HG03378 (cell line): ENCODE results near the gene DYSF.

Experiments
- ATAC-seq: cut with Tn5 transposase; IDR thresholded peaks from one replicate; pipeline ENCODE4 v1.9.1; 2021; ENCODE audit warnings: mild to moderate bottlenecking, moderate library complexity; ENCODE audit not compliant: unreplicated experiment

The DYSF gene

DNA sequence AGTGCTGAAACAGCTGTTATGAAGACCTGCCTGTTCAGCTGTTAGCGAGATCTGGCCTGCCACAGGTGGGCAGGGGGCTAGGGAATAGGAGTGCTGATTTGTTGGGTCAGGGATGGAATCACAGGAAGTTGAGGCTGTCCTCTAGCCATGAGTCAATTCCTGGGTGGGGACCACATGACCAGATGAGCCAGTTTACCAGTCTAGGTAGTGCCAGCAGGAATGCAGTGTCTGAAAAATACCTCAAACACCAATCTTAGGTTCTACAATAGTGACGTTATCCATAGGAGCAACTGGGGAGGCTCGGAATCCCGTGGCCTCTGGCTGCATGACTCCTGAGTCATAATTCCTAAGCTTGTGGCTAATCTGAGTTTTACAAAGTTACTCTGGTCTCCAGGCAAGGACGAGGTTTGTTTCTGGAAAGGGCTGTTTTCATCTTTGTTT is 44.9 kb downstream of the DYSF start:
- no peak for ATAC-seq

DNA sequence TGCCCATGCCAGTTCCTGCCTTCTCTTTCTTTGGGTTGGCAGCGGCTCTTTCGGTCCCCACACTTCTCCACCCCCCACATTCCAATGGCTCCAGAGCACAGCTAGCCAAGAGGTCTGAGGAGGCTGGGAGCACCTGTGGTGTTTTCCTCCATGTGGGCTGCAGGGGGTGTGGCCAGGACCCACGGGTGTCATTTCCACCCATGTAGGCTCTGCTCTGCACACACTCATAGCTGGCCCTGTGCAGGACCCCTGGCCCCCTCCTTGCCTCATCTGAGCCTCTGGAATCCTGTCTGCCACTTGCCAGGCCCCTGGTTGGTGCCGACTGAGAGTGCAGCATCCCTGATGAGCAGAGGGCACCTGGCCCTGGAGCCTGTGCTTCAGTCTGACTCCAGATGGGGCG is 46.3 kb downstream of the DYSF start:
- no peak for ATAC-seq

DNA sequence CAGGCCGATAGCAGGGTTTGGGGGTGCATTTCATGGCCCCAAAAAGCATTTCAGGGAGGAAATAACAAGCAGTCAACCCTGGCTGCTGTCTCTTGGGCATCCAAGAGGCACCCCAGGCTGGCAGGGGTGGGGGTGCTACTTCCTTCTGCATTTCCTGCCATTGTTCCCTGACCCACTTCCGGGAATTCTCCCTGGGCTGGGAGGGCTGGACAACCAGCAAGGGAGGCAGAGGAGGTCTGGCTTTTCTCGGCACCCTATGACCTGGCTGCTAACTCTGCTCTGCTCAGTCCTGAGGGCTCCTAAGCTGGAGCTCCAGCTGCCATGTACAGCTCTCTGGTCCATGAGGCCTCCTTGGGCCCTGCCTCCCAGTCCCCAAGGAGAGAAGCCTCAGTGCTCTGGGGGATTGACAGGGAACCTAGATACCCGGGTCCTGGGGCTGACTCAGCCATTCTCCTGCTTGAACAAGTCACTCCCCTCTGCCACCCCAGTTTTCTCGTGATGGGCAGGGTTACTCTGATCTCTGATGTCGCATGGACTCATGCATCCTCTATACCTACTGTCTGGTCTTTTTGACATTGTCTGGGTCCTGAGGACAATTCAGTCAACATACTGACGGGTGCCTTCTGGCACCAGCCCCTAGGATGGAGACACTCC is 47.2 kb downstream of the DYSF start:
- no peak for ATAC-seq

DNA sequence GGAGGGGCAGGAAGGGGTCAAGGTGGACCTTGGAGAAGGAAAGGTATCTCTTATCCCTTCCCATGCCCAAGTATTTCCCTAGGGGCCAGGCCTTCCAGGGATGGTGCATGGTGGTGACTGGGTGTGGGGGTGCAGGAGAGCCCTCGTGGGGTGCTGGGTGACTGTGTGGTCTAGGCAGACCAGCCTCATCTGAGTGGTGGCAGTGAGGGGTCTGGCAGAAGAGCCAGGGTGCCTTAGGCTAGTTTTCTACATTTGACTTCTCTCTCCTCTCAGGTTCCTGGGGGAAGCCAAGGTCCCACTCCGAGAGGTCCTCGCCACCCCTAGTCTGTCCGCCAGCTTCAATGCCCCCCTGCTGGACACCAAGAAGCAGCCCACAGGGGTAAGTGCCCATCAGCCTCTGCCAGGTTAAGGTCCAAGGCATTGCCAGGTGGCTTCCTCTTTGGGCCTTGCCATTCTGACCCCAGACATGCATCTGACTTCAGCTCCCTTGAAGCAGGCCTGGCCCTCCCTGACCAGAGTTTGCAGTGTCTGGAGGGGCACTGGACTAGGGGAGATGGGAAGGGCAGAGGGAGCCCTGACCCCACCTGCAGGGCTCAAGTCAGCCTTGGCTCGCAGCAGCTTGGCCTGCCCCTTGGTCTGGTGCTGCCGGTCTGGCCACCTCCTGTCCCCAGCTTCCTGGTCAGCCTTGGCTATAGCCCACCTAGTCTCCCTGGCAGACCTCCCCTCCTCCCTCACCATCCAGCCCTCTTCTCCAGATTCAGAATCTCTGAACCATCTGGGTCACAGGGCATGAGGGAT is 49.8 kb downstream of the DYSF start:
- ATAC-seq = no peak

DNA sequence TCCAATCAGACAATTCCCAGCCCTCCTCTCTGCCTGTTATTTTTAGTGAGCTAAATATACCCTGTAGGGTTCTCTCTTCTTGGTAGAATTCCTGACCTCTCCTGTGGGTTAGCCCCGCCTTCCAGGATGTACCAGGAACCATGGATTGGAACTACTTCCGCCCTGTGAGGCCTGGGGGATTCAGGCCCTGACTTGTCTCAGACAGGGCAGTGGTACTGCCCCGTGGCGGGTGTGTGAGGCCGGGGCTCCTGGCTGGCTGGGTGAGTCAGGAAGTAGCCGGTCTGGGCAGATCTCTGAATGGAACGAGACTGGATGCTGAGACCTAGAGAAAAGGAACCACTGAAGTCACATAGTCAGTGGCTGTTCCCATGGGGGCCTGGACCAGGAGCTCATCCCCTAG is 50.5 kb downstream of the DYSF start:
- ATAC-seq = no peak

DNA sequence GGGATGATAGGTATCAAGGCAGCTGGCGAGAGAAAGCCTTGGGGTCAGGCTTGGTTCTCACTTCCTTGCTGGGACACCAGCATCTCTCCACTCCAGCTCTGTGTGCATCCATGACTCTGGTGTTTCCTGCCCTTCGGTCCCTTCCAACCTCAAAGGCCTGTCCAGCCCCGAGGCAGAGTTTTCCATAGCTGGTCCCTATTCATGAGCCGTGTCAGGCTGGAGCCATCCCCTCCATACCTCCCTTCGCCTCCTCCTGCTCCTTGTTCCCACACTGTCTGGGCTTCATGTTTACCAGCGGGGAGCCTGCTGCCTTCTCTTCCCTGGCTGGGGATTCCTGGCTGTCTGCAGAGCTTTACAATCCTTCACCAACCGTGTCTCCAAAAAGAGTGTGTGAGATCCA is 51.2 kb downstream of the DYSF start:
- ATAC-seq = no peak

DNA sequence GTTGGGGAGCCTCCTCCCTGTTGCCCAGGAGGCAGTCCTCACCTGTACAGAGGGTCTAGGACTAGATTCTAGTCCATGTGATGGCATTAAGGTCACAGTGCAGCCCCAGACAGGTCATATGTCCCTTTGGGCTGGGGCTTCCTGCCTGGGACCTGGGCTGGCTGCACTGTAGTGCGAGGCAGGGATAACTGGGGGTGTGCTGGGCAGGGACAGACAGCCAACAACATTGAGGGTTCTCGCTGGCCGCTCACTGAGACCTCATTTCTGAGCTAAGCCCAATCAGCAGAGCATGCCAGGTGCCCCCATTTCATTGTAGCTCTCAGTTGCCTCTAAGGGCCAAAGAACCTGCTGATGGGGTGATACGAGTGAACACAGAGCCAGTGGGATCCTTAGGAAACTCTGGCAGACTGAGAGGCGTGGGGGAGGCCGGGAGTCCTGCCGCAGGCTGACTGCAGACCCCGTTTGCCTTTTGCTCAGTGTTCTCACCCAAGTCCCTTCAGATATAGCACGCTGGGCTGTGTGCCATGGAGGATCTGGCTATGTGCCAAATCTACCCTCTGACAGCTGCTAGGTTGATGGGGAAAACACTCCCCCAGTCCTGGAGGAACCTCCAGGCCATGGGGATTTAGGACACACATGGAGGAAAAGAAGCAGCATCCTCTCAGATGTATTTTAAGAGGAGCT is 51.9 kb downstream of the DYSF start:
- ATAC-seq = no peak

DNA sequence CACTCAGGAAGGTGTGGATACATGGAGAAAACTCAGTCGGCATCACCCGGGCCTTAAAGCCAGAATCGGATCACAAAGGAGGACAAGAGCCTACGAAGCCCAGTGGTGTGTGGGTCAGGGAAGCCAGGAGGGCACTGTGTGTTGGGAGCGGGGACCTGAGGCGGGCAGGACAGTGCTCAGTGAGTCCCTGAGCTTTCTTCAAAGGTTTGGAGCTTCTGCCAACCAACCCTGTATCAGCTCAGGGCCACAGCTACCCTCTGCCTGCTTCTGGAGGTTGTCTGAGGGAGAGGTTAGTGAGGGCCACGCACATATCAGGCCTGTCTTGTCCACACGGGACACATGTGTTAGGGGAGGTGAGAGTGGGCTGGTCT is 52.4 kb downstream of the DYSF start:
- ATAC-seq = no peak

DNA sequence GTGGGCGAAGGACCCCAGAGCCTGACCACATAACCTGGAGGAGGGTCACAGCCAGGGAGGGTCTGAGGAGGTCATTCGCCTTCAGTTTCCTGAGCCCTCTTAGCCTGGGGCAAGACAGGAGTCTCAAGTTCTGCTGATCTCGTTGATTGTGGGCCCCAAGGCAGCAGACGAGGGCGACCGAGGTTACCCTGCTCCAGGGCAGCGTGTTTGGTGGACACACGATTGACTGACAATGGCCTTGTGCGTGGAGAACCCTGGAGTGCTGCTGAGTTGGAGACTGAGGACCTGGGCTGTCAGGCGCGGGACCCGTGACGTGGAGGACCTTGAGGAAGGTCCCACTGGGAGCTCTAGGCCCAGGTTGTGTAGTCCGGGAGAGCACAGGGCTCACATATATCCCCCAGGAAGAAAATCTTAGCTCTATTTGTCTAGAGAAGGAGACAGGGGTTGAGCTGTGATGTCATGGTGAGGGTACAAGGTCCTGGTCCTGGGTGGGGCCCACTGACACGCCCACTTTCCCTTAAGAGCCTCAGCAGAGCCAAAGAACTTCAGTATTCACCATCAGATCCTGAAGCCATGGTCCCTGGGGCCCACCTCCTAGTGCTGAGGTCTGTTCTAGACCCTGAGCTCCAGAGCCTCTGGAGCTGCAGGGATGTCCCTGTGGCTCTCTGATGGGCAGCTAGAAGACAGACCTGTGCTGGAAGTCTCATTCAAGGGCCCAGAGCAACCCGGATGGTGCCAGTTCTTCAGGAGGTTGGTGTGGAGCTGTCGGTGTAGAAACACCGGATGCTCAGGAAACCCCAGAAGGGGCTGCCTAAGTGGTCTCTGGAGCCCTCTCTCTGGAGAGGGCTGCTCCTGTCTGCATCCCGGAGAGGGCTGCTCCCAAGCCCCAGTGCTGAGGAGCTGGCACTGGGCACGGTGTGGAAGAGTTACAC is 53.1 kb downstream of the DYSF start:
- no peak for ATAC-seq

DNA sequence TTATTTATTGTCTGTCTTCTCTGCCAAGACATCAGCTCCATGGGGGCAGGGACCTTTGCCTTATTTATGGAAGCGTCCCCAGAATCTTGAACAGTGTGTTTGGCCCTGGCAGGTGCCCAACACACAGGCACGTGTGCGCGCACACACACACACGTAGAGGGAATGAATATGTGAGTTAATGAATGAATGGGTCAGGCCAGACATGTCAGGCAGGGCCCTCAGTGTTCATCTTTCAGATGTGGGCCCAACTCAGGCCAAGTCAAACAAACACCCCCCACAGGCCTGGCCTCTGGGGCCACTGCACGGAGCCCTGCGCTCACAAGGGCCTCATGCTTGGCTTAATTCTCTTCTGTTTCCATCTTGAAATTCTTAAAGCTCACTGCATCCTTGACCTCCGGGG is 54.1 kb downstream of the DYSF start:
- no peak for ATAC-seq

DNA sequence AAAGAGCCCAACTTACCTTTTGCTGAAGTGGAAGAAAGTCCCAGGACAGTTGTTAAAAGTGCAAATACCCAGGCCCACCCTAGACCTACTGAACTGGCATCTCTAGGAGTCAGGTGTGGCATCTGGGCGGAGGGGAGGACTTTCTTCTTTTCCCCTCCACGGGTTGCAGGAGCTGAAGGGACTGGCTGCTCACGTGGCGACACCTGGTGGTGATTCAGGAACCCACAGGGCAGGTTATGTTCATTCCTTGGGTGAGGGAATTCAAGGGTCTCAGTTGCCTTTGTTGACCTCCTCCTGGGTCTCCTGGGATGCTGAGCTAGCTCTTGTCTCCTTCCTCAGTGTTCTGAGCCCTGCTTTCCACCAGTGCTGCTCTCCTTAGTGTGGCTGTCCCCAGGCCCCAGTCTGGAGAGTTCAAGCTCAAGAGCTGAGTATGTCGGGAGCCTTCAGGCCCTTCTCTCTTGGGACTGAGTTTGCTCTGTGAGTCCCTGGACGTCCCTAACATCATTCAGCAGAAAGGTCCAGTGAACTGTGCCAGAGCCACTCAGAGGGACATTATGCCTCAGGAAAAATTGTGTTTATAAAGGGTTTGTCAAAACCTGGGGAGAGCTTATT is 56.9 kb downstream of the DYSF start:
- no peak for ATAC-seq

DNA sequence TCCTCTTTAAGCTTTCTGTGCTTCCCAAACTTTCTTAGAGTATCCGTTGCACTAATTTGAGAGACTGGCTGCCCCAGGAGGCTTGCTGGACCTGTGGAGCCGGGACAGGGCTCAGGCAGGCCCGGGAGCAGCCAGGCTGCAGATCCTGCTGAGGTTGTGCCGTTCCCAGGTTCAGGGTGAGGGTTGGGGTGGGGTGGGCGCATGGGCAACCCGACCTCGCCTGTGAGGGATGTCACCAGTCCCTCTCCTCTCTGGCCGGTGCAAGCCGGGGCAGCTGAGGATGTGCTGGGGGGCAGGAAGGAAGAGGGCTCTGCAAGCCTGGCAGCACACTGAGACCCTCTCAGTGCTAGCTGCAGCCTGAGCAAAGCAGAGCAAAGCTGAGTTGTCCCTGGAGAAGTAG is 57.6 kb downstream of the DYSF start:
- ATAC-seq = no peak

DNA sequence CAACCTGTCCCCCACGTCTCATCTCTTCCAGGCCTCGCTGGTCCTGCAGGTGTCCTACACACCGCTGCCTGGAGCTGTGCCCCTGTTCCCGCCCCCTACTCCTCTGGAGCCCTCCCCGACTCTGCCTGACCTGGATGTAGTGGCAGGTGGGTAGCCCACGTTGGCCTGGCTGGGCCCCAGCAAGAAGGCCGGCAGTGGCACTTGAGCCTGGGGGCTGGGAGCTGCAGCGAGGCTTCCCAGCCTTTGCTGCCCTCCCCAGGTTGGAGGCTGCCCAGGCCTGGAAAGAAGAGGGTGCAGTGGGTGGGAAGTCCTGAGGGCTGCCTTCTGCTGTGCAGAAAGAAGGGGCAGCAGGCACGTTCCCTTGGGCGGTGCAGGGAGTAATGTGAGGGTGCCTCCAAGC is 58.4 kb downstream of the DYSF start:
- ATAC-seq = no peak

DNA sequence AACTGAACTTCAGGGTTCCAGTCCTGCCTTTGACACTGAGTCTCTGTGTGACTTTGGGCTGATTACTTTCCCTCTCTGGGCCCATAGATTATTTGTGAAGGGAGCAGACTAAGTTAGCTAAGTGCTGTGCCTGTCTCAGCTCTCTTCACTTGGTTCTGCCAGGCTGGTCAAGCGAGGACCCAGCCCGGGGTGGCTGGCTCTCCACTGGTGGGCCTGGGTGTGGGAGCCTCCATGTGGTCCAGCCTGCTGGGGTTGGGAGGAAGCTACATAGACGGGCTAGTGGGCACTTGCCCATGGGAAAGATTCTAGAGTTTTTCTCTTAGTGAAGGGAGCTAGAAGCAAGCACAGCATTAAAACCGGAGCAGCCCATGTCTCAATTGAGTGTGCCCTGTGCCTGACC is 59.0 kb downstream of the DYSF start:
- no peak for ATAC-seq

DNA sequence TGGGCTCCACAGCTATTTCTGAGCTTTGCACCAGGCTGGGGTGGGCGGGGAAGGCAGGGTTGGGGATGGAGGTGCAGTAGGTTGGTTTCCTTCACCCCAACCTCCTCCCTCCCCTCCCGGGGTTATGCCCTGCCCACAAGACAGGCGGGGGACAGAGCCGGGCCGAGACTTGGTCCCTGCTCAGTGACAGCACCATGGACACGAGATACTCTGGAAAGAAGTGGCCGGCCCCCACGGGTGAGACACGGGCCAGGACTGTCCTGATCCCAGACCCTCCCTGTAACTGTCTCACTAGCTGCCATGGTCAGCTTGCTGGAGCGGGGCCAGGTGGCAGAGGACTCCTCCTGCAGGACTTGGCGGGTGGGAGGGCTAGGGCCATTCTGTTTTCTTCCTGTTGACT is 59.7 kb downstream of the DYSF start:
- ATAC-seq = no peak

DNA sequence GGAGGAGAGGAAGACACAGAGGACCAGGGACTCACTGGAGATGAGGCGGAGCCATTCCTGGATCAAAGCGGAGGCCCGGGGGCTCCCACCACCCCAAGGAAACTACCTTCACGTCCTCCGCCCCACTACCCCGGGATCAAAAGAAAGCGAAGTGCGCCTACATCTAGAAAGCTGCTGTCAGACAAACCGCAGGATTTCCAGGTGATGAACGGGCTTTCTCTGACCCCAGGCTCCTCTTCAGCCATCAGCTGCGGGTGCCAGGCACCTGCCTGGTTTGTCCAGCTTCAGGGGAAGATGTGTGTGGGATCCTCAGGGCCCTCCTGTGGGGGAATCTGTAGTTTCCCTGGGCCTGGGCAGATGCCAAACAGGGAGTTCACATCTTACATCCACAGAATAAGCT is 60.4 kb downstream of the DYSF start:
- no peak for ATAC-seq

DNA sequence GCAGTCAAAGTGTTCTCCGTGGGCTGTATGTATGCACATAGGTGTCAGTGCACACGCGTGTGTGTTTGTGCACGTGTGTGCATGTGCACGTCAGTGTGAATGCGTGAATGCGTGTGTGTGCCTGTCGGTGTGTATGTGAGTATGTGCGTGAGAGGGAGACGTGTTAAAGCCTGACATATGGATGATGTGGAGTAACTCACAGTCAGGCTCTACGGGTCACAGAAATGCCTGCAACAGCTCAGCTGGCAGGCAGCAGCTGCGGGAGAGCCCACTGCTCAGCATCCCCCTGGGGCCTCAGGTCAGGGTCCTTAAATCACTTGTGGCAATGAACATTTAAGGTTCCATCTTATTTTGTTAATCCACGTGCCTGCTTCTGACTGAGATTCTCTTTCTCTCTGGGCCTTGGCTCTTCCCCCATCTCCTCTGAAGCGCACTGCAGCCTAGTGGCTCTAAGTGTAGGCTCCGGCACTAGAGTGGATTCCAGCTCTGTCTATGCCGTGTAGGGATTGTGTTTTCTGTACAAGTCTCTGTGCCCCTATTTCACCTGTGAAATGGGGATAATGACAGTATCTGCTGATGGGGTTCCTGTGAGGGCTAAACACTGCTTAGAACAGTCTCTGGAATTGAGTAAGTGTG is 63.0 kb downstream of the DYSF start:
- ATAC-seq = no peak

DNA sequence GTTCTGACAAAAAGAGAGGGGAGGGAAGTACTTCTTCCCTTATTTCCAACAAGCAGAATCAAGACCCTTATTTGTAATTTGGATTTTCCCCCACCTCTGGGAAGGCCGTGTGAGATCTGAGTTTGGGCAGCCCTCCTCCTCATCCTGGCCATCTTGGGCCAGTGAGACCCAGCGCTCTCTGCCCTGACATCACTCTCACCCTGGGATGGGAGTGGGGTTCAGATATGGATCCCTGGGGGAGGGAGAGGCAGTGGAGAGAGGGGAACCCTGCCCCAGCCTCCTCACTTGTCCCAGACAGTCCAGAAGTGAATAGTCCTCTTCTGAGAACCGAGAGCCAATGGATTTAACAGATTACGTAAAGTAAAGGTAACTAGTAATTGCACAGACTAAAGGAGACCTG is 64.5 kb downstream of the DYSF start:
- ATAC-seq = no peak

DNA sequence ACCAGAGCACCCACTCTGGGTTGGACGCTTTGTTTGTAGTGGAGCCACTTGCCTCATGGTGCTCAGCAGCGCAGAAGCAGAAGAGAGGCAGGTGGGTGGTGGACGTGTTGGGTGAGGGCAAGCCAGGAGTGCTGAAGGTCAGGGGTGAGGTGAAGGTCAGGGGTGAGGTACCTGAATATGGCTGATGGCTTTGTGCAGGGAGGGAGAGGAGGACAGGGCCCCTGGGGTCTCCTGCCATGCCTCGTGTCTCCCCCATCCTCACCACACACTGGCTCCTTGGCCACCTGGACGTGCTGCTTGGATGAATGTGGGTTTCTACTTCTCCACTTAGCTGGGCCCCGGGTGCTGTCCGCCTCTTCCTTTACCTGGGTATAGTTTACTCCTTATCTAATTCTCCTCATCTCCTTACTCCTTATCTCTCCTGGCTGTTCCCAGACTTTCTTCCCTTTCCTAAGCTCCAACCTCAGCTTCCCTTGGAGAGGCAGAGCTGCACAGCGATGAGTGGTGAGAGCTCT is 68.1 kb downstream of the DYSF start:
- ATAC-seq = no peak

DNA sequence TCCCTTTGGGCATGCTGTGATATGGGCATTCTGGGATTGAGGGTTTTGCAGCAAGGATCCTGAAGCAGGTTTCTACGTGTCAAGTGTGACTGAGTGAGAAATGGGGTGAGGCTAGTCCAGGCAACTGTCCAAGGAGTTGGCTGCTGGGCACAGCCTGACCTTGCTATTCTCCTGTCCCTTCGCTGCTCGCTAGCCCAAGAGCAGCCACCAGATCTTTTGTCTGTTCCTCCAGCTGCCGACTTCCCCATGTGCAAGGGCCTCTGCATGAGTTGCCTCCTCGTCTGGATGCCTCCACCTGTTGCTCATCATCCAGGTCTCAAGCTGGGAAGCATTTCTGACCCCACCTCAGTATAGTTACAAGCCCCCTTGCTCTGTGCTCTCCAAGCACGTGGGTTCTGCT is 71.1 kb downstream of the DYSF start:
- no peak for ATAC-seq
